Endothelial cell of umbilical vein (primary cell): ENCODE results near the gene CCDC180. TPM values are rescaled to one million over a fixed set of nuclear protein-coding genes. Genes with fewer than 3 reads are reported as not detected.

Experiments
- BruUV-seq: library from RNA; stranded (reverse); fragments of 400-500 nt; replicated peaks from 2 replicates; lab custom pipeline; 2021; lab: Mats Ljungman, UMichigan
- CTCF ChIA-PET: fragments of 300-600, 350-600 bp; sonication (Branson Sonifier 250); formaldehyde crosslinking; loops from one replicate; lab custom pipeline; 2021; ENCODE audit warnings: antibody characterized with exemption, inconsistent platforms; lab: Charles Lee
- POLR2A ChIA-PET: fragments of 300-600, 350-600 bp; sonication (Branson Sonifier 250); formaldehyde crosslinking; loops from one replicate; lab custom pipeline; 2021; ENCODE audit warnings: antibody characterized with exemption, inconsistent platforms; lab: Charles Lee
- DNase-seq: peaks from one replicate; pipeline ENCODE4 v3.0.0-alpha.2; 2011; ENCODE audit warnings: low read depth, low spot score
- FAIRE-seq: peaks from 2 replicates; lab custom pipeline; 2011; peaks lifted over from hg19 to GRCh38; lab: Jason Lieb, UNC
- H2AFZ ChIP-seq: 2 replicates; pipeline ENCODE4 v1.6.0; 2012; ENCODE audit warnings: low read depth, low read length, control low read depth, inconsistent platforms
- H3K27ac ChIP-seq: 2 replicates; pipeline ENCODE4 v1.5.1; 2011; ENCODE audit warnings: low read depth, mild to moderate bottlenecking, control low read depth, low read length, moderate library complexity; ENCODE audit not compliant: insufficient read depth
- H3K27me3 ChIP-seq, 2 experiments: 2 replicates each; pipeline versions ENCODE4 v1.6.0 to v1.6.1; 2011; ENCODE audit warnings: low read length in 2 of 2, mixed read lengths in 1 of 2; ENCODE audit not compliant: control insufficient read depth in 2 of 2, insufficient read depth in 2 of 2
- H3K36me3 ChIP-seq, 2 experiments: 2 replicates in 1 of 2; 3 replicates in 1 of 2; pipeline ENCODE4 v1.5.1; 2011; ENCODE audit warnings: low read length in 2 of 2, mild to moderate bottlenecking in 1 of 2, moderate library complexity in 1 of 2; ENCODE audit not compliant: control insufficient read depth in 2 of 2, insufficient read depth in 2 of 2; ENCODE audit errors: extremely low read depth in 1 of 2
- H3K4me1 ChIP-seq: 3 replicates; pipeline ENCODE4 v1.5.1; 2011; ENCODE audit warnings: mild to moderate bottlenecking, low read length; ENCODE audit not compliant: control insufficient read depth, insufficient read depth; ENCODE audit errors: extremely low read depth
- H3K4me2 ChIP-seq: 2 replicates; pipeline ENCODE4 v1.6.1; 2011; ENCODE audit warnings: low read length, control low read depth, mixed read lengths; ENCODE audit not compliant: insufficient read depth
- H3K4me3 ChIP-seq, 3 experiments: fragments of 200-600 bp in 1 of 3; sonication (generic), shearing (Covaris generic) in 1 of 3; replicated peaks in 1 of 3; 2 replicates each; pipeline ENCODE4 v1.5.1; 2011 to 2016; ENCODE audit warnings: control low read depth in 3 of 3, low read length in 3 of 3, mild to moderate bottlenecking in 2 of 3, inconsistent platforms in 1 of 3, low read depth in 1 of 3, moderate library complexity in 1 of 3; ENCODE audit not compliant: insufficient read depth in 1 of 3
- H3K79me2 ChIP-seq: 2 replicates; pipeline ENCODE4 v1.6.0; 2012; ENCODE audit warnings: low read length, inconsistent platforms; ENCODE audit not compliant: control insufficient read depth, insufficient read depth
- H3K9ac ChIP-seq: replicated peaks from 2 replicates; pipeline ENCODE3; 2011; ENCODE audit warnings: low read length, control low read depth; ENCODE audit not compliant: insufficient read depth; ENCODE audit errors: extremely low read depth
- H3K9me1 ChIP-seq: replicated peaks from 3 replicates; pipeline ENCODE4 v1.6.0; 2011; ENCODE audit warnings: mild to moderate bottlenecking, low read length; ENCODE audit not compliant: control insufficient read depth, insufficient read depth; ENCODE audit errors: extremely low read depth
- H3K9me3 ChIP-seq: replicated peaks from 2 replicates; pipeline ENCODE4 v1.5.1; 2012; ENCODE audit warnings: low read length, inconsistent platforms; ENCODE audit not compliant: control insufficient read depth, insufficient read depth
- H4K20me1 ChIP-seq: replicated peaks from 2 replicates; pipeline ENCODE3; 2011; ENCODE audit warnings: mild to moderate bottlenecking, low read length; ENCODE audit not compliant: control insufficient read depth, insufficient read depth; ENCODE audit errors: extremely low read depth
- EZH2 ChIP-seq: IDR thresholded peaks from 2 replicates; pipeline ENCODE4 v1.6.1; 2012; ENCODE audit warnings: borderline replicate concordance, low read depth, mild to moderate bottlenecking, moderate library complexity, low read length, inconsistent platforms; ENCODE audit not compliant: severe bottlenecking
- FOS ChIP-seq: IDR thresholded peaks from 2 replicates; pipeline ENCODE4 v1.6.1; 2011; ENCODE audit warnings: mild to moderate bottlenecking, low read length, moderate library complexity, borderline replicate concordance; ENCODE audit not compliant: insufficient read depth
- GATA2 ChIP-seq: IDR thresholded peaks from 2 replicates; pipeline ENCODE4 v1.7.0; 2011; ENCODE audit warnings: low read depth, mild to moderate bottlenecking, moderate library complexity, mixed read lengths, low read length; ENCODE audit not compliant: insufficient read length, insufficient read depth
- JUN ChIP-seq: IDR thresholded peaks from 2 replicates; pipeline ENCODE4 v1.6.1; 2011; ENCODE audit warnings: borderline replicate concordance, low read depth; ENCODE audit not compliant: insufficient read length, insufficient read depth
- MYC ChIP-seq: IDR thresholded peaks from one replicate; pipeline ENCODE4 v1.6.1; 2011; ENCODE audit warnings: mild to moderate bottlenecking, low read depth, low read length
- POLR2A ChIP-seq: IDR thresholded peaks from 2 replicates; pipeline ENCODE4 v1.6.1; 2012; ENCODE audit warnings: low read depth, mild to moderate bottlenecking, control low read depth, low read length
- POLR2AphosphoS5 ChIP-seq: IDR thresholded peaks from 2 replicates; pipeline ENCODE4 v1.6.1; 2012; ENCODE audit warnings: low read depth, mild to moderate bottlenecking, control low read depth, low read length, moderate library complexity; ENCODE audit not compliant: insufficient read depth
- dilution Hi-C: fragments of 300-500 bp; cut with MboI; formaldehyde crosslinking; loops from one replicate; pipeline ENCODE4 v1.15.0; 2019; ENCODE audit warnings: low sequenced_read_pairs; ENCODE audit not compliant: extremely low pct_ligation_motif_present
- intact Hi-C: fragments of 100-400 bp; cut with micrococcal nuclease; formaldehyde crosslinking; loops from one replicate; pipeline ENCODE4 v1.10.0; 2022
- polyA plus RNA-seq, 4 experiments: library from polyadenylated mRNA; depleted of rRNA in 3 of 4; stranded (reverse) in 3 of 4; unstranded in 1 of 4; fragments of >200 nt; gene quantifications; 2 replicates each; pipeline versions ENCODE4 v1.2.1 to v1.2.3, GENCODE V29; 2011 to 2012; ENCODE audit warnings: missing spikeins in 1 of 4
- total RNA-seq: library from RNA; stranded (reverse); gene quantifications from 2 replicates; pipeline ENCODE4 v1.2.3, GENCODE V29; 2021
- TF ChIP-seq, protein P1 (sequence below), 2 donors: IDR thresholded peaks; 1 replicate in 1 of 2; 2 replicates in 1 of 2; pipeline ENCODE4 v1.5.1; 2011; ENCODE audit warnings: low read length in 2 of 2, mild to moderate bottlenecking in 2 of 2, moderate library complexity in 2 of 2, control low read depth in 1 of 2, inconsistent platforms in 1 of 2, low read depth in 1 of 2; ENCODE audit not compliant: insufficient read depth in 1 of 2; ENCODE audit errors: extremely low read depth in 1 of 2
- TF ChIP-seq, protein P2 (sequence below): IDR thresholded peaks from 2 replicates; pipeline ENCODE4 v1.6.1; 2011; ENCODE audit not compliant: insufficient read depth, insufficient read length

The CCDC180 gene
- total and polyA plus RNA-seq, 2 donors (not counting 3 experiments of a cell fraction or from before 2014, with no cell fraction given) = 0.30 to 2.5 TPM

DNA sequence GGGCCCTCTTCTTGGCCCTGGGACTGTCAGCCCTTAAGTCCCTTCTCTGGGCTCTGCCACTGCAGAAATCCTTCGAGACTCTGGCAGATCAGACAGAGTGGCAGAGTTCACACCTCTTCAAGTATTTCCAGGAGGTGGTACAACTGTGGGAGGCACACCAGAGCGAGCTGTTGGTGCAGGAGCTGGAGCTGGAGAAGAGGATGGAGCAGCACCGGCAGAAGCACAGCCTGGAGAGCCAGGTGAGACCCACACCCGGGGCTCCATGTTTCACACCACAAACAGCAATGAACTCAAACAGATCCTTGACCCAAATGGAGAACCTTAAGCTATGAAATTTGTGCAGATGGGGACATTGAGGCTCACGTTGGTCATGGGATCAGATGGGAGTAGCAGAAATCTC lies 17.5 kb downstream of the CCDC180 start:
- H3K4me1 ChIP-seq = no peaks in the 10 kb centered on the region
- BruUV-seq = no TSS peak
- H4K20me1 ChIP-seq = no peaks in the 10 kb centered on the region
- DNase-seq = no peak
- H3K9me1 ChIP-seq = no peaks in the 10 kb centered on the region
- no peak overlapping the region for H3K27ac ChIP-seq
- TF ChIP-seq EZH2 = no peak
- TF ChIP-seq GATA2 = no peak
- no peak for TF ChIP-seq MYC
- no peak for TF ChIP-seq FOS
- TF ChIP-seq POLR2AphosphoS5 = no peak
- TF ChIP-seq JUN = no peak
- TF ChIP-seq, protein P1, sequence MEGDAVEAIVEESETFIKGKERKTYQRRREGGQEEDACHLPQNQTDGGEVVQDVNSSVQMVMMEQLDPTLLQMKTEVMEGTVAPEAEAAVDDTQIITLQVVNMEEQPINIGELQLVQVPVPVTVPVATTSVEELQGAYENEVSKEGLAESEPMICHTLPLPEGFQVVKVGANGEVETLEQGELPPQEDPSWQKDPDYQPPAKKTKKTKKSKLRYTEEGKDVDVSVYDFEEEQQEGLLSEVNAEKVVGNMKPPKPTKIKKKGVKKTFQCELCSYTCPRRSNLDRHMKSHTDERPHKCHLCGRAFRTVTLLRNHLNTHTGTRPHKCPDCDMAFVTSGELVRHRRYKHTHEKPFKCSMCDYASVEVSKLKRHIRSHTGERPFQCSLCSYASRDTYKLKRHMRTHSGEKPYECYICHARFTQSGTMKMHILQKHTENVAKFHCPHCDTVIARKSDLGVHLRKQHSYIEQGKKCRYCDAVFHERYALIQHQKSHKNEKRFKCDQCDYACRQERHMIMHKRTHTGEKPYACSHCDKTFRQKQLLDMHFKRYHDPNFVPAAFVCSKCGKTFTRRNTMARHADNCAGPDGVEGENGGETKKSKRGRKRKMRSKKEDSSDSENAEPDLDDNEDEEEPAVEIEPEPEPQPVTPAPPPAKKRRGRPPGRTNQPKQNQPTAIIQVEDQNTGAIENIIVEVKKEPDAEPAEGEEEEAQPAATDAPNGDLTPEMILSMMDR (IDR thresholded peaks at IDR 0.05; ENCODE audit: extremely low read depth in 1 of 2, insufficient read depth in 1 of 2, low read depth in 1 of 2, low read length in 2 of 2) = no peak
- TF ChIP-seq, protein P2, sequence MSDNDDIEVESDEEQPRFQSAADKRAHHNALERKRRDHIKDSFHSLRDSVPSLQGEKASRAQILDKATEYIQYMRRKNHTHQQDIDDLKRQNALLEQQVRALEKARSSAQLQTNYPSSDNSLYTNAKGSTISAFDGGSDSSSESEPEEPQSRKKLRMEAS = no peak
- TF ChIP-seq POLR2A = no peak
- no peaks in the 10 kb centered on the region for H3K9me3 ChIP-seq
- H3K36me3 ChIP-seq = no peaks in the 10 kb centered on the region
- CTCF ChIA-PET = no interaction called here
- no peak for FAIRE-seq
- dilution Hi-C loops (no loop called here), intact Hi-C loops (no loop called here)
- H3K27me3 ChIP-seq = no peaks in the 10 kb centered on the region
- H3K4me2 ChIP-seq = no peak overlapping the region
- no peak overlapping the region for H3K9ac ChIP-seq
- no peak overlapping the region for H2AFZ ChIP-seq
- POLR2A ChIA-PET = no interaction called here
- no peak overlapping the region for H3K4me3 ChIP-seq
- H3K79me2 ChIP-seq = no peaks in the 10 kb centered on the region
